T-cell (primary cell): ENCODE data around the gene CEP85L. TPM values are rescaled to one million over a fixed set of nuclear protein-coding genes. Genes with fewer than 3 reads are reported as not detected.
A peak's percentile ranks its signal among the peaks of the same experiment; 100 is the strongest.

ENCODE experiments used
- ATAC-seq, 4 experiments: fragments of 200-7000 bp in 3 of 4; fragments of 150-1000 bp in 1 of 4; cut with Tn5 transposase; replicated peaks in 1 of 4; 1 replicate in 3 of 4; 2 replicates in 1 of 4; pipeline ENCODE4 v1.10.0; 2021; ENCODE audit warnings: moderate library complexity in 3 of 4, mild to moderate bottlenecking in 2 of 4, moderate number of reproducible peaks in 1 of 4
- CTCF ChIA-PET, 2 donors: fragments of 300-600 bp; sonication (Branson Sonifier 250); formaldehyde crosslinking; loops; one replicate each; lab custom pipeline; 2022; ENCODE audit warnings: antibody characterized with exemption in 2 of 2; lab: Charles Lee
- POLR2A ChIA-PET, 2 donors: fragments of 300-600 bp; sonication (Branson Sonifier 250); formaldehyde crosslinking; loops; one replicate each; lab custom pipeline; 2022; ENCODE audit warnings: antibody characterized with exemption in 2 of 2; lab: Charles Lee
- DNase-seq, 35 experiments: peaks; one replicate each; pipeline versions ENCODE4 v3.0.0 to v3.0.0-alpha.2; 2013 to 2023
- H3K27ac ChIP-seq: one replicate; pipeline ENCODE4 v1.5.1; 2013; ENCODE audit warnings: low read length
- H3K27me3 ChIP-seq, 2 experiments: replicated peaks in 1 of 2; 1 replicate in 1 of 2; 2 replicates in 1 of 2; pipeline versions ENCODE4 v1.6.1 to v1.7.0; 2013; ENCODE audit warnings: low read length in 1 of 2, mixed read lengths in 1 of 2; ENCODE audit not compliant: control insufficient read depth in 2 of 2, insufficient read depth in 2 of 2; ENCODE audit errors: extremely low read depth in 1 of 2
- H3K36me3 ChIP-seq, 2 donors: 1 replicate in 1 of 2; 2 replicates in 1 of 2; pipeline versions ENCODE4 v1.6.1 to v1.7.0; 2013; ENCODE audit warnings: low read length in 1 of 2; ENCODE audit not compliant: control insufficient read depth in 2 of 2, insufficient read depth in 1 of 2; ENCODE audit errors: extremely low read depth in 1 of 2
- H3K4me1 ChIP-seq, 2 experiments: 1 replicate in 1 of 2; 2 replicates in 1 of 2; pipeline versions ENCODE4 v1.6.1 to v1.7.0; 2013; ENCODE audit warnings: low read length in 2 of 2, mixed read lengths in 1 of 2; ENCODE audit not compliant: insufficient read depth in 2 of 2, control insufficient read depth in 1 of 2; ENCODE audit errors: extremely low read depth in 1 of 2
- H3K4me3 ChIP-seq, 2 donors: 1 replicate in 1 of 2; 2 replicates in 1 of 2; pipeline versions ENCODE4 v1.5.1 to v1.7.0; 2013; ENCODE audit warnings: mild to moderate bottlenecking in 2 of 2, low read length in 1 of 2, moderate library complexity in 1 of 2; ENCODE audit not compliant: control insufficient read depth in 1 of 2; ENCODE audit errors: extremely low read depth in 1 of 2
- H3K9me3 ChIP-seq: 2 replicates; pipeline ENCODE4 v1.7.0; 2013
- H3K27ac Mint-ChIP-seq, 2 donors: one replicate each; pipeline ENCODE4 v1.8.0; 2020 to 2021; ENCODE audit warnings: mild to moderate bottlenecking in 2 of 2, mixed read lengths in 2 of 2
- H3K27me3 Mint-ChIP-seq, 2 donors: one replicate each; pipeline ENCODE4 v1.8.0; 2021 to 2022; ENCODE audit warnings: mixed read lengths in 2 of 2
- H3K36me3 Mint-ChIP-seq: one replicate; pipeline ENCODE4 v1.8.0; 2021; ENCODE audit warnings: mixed read lengths
- H3K4me1 Mint-ChIP-seq, 3 donors: one replicate each; pipeline ENCODE4 v1.8.0; 2020 to 2022; ENCODE audit warnings: mixed read lengths in 3 of 3, mild to moderate bottlenecking in 1 of 3
- H3K4me3 Mint-ChIP-seq, 3 donors: one replicate each; pipeline ENCODE4 v1.8.0; 2020 to 2022; ENCODE audit warnings: mild to moderate bottlenecking in 3 of 3, mixed read lengths in 3 of 3, moderate library complexity in 3 of 3
- H3K9me3 Mint-ChIP-seq, 3 donors: one replicate each; pipeline ENCODE4 v1.8.0; 2020 to 2022; ENCODE audit warnings: mixed read lengths in 3 of 3
- WGBS: methylation state at CpG from one replicate; pipeline ENCODE4 v1.1.5; 2013; ENCODE audit warnings: missing lambda C conversion rate; ENCODE audit not compliant: insufficient coverage; 5-methylcytosine and 5-hydroxymethylcytosine counted together
- total RNA-seq, 35 experiments: library from RNA in 6 of 35; stranded (reverse) in 6 of 35; fragments of 120-200 nt in 1 of 35; gene quantifications; one replicate each; pipeline versions ENCODE4 v1.2.1 to v1.2.4 and lab custom pipeline; 2013 to 2026

CEP85L gene
- total RNA-seq, 5 donors from 2014 or later (not counting 1 experiment from before 2014, with no cell fraction given) = 49.7 to 101 (median 53.5) TPM

- H3K4me3 Mint-ChIP-seq = no peak overlapping the region
- WGBS = no CpG with 5 or more reads among the region's 4 CpGs
- H3K27ac Mint-ChIP-seq = no peak overlapping the region
- DNase-seq (no peak), ATAC-seq (no peak)
- peaks cover 65 to 69% (median 69%) of the 10 kb centered on the region in 3 donors for H3K4me1 Mint-ChIP-seq
- Histone ChIP-seq H3K27ac (no peak overlapping the region), H3K4me3 (no peak overlapping the region), H3K27me3 (no peaks in the 10 kb centered on the region), H3K4me1 (peaks cover 0 to 22% of the 10 kb centered on the region in 2 experiments), H3K36me3 (no peaks in the 10 kb centered on the region), H3K9me3 (peaks cover 2% of the 10 kb centered on the region)
- H3K9me3 Mint-ChIP-seq = no peaks in the 10 kb centered on the region
- CTCF ChIA-PET = no interaction called here
- H3K27me3 Mint-ChIP-seq = no peaks in the 10 kb centered on the region
- POLR2A ChIA-PET = interaction anchor here in 1 of 2 donors (0.7 kb wide), 1 partner anchor 72 kb away, joined by 3 read pairs; no protein-coding TSS in a partner anchor
- peaks cover 14% of the 10 kb centered on the region for H3K36me3 Mint-ChIP-seq
Observed at GRCh38 chr6:118546164-118546879, 105.1 kb downstream of the CEP85L start.

- Histone ChIP-seq H3K27me3 (no peaks in the 10 kb centered on the region), H3K27ac (no peak overlapping the region), H3K4me1 (peaks cover 0 to 13% of the 10 kb centered on the region in 2 experiments), H3K36me3 (no peaks in the 10 kb centered on the region), H3K4me3 (no peak overlapping the region), H3K9me3 (peaks cover 2% of the 10 kb centered on the region)
- no peak overlapping the region for H3K4me3 Mint-ChIP-seq
- H3K27me3 Mint-ChIP-seq = no peaks in the 10 kb centered on the region
- ChIA-PET POLR2A (no interaction called here), CTCF (interaction anchor here (0.6 to 1.4 kb wide), 4 partner anchors 10 to 21 kb away, joined by 3 to 6 read pairs (median 3); no protein-coding TSS in a partner anchor)
- H3K9me3 Mint-ChIP-seq = no peaks in the 10 kb centered on the region
- ATAC-seq = no peak
- DNase-seq = no peak
- H3K27ac Mint-ChIP-seq = no peak overlapping the region
- WGBS = no CpG with 5 or more reads among the region's 3 CpGs
- H3K36me3 Mint-ChIP-seq = peaks cover 16% of the 10 kb centered on the region
- H3K4me1 Mint-ChIP-seq = peaks cover 56 to 63% (median 62%) of the 10 kb centered on the region in 3 donors
Observed at GRCh38 chr6:118544105-118544504, 107.3 kb downstream of the CEP85L start.

GRCh38 chr6:118542184-118542952 is 109.0 kb downstream of the CEP85L start:
- no peaks in the 10 kb centered on the region for H3K27me3 ChIP-seq
- H3K4me3 ChIP-seq = no peak overlapping the region
- ChIA-PET POLR2A (interaction anchor here in 1 of 2 donors (0.6 kb wide), 1 partner anchor 294 kb away, joined by 3 read pairs; no protein-coding TSS in a partner anchor), CTCF (interaction anchor here in 1 of 2 donors (0.6 to 1.4 kb wide), 3 partner anchors 8 to 757 kb away, joined by 3 to 5 read pairs (median 3); no protein-coding TSS in a partner anchor)
- ATAC-seq (no peak), DNase-seq (no peak)
- H3K4me1 ChIP-seq = peaks cover 0 to 6% of the 10 kb centered on the region in 2 experiments
- no peaks in the 10 kb centered on the region for H3K36me3 ChIP-seq
- H3K36me3 Mint-ChIP-seq = peaks cover 16% of the 10 kb centered on the region
- no peak overlapping the region for H3K27ac Mint-ChIP-seq
- H3K4me3 Mint-ChIP-seq = no peak overlapping the region
- H3K27ac ChIP-seq = no peak overlapping the region
- peaks cover 2% of the 10 kb centered on the region for H3K9me3 ChIP-seq
- peaks cover 52 to 61% (median 59%) of the 10 kb centered on the region in 3 donors for H3K4me1 Mint-ChIP-seq
- no CpG with 5 or more reads among the region's 3 CpGs for WGBS
- no peaks in the 10 kb centered on the region for H3K27me3 Mint-ChIP-seq
- no peaks in the 10 kb centered on the region for H3K9me3 Mint-ChIP-seq

- POLR2A ChIA-PET = no interaction called here
- H3K4me3 Mint-ChIP-seq = no peak overlapping the region
- no peaks in the 10 kb centered on the region for H3K27me3 Mint-ChIP-seq
- 100% methylated on average over 1 of the region's 2 CpGs for WGBS
- H3K36me3 Mint-ChIP-seq = peaks cover 20% of the 10 kb centered on the region
- no peaks in the 10 kb centered on the region for H3K9me3 Mint-ChIP-seq
- Histone ChIP-seq H3K4me1 (peaks cover 0 to 3% of the 10 kb centered on the region in 2 experiments), H3K4me3 (no peak overlapping the region), H3K36me3 (peaks cover 0 to 4% of the 10 kb centered on the region in 2 donors), H3K27me3 (no peaks in the 10 kb centered on the region), H3K27ac (no peak overlapping the region), H3K9me3 (no peaks in the 10 kb centered on the region)
- ATAC-seq (no peak), DNase-seq (no peak)
- peaks cover 39 to 55% (median 39%) of the 10 kb centered on the region in 3 donors for H3K4me1 Mint-ChIP-seq
- peak overlapping the region in 1 of 2 donors; percentile 13 for H3K27ac Mint-ChIP-seq
- CTCF ChIA-PET = interaction anchor here in 1 of 2 donors (1.1 kb wide), 1 partner anchor 21 kb away, joined by 3 read pairs; no protein-coding TSS in a partner anchor
Observed at GRCh38 chr6:118537574-118537973, 113.8 kb downstream of the CEP85L start.

GRCh38 chr6:118536478-118536877 is 114.9 kb downstream of the CEP85L start:
- Mint-ChIP-seq H3K9me3 (peaks cover 0 to 2% (median 1%) of the 10 kb centered on the region in 3 donors), H3K36me3 (peaks cover 27% of the 10 kb centered on the region), H3K27ac (no peak overlapping the region), H3K4me1 (peaks cover 37 to 56% (median 46%) of the 10 kb centered on the region in 3 donors), H3K27me3 (no peaks in the 10 kb centered on the region), H3K4me3 (no peak overlapping the region)
- Histone ChIP-seq H3K27ac (no peak overlapping the region), H3K9me3 (no peaks in the 10 kb centered on the region), H3K4me3 (no peak overlapping the region), H3K36me3 (peaks cover 0 to 4% of the 10 kb centered on the region in 2 donors), H3K27me3 (no peaks in the 10 kb centered on the region), H3K4me1 (peaks cover 0 to 1% of the 10 kb centered on the region in 2 experiments)
- ChIA-PET CTCF (interaction anchor here in 1 of 2 donors (1.1 kb wide), 1 partner anchor 22 kb away, joined by 3 read pairs; no protein-coding TSS in a partner anchor), POLR2A (interaction anchor here in 1 of 2 donors (0.6 kb wide), 1 partner anchor 10 kb away, joined by 3 read pairs; no protein-coding TSS in a partner anchor)
- ATAC-seq = no peak
- no CpG with 5 or more reads among the region's 2 CpGs for WGBS
- no peak for DNase-seq
